ENCODE data around the gene VASP. TPM values are rescaled to one million over a fixed set of nuclear protein-coding genes. Genes with fewer than 3 reads are reported as not detected.

The VASP gene
- total and polyA plus RNA-seq, 2 donors (not counting 1 experiment from before 2014, with no cell fraction given) = 40.3 to 67.9 TPM

- Histone ChIP-seq H4K20me1 (ENCODE audit: control insufficient read depth, extremely low read depth, insufficient read depth, low read length) (no peaks in the 10 kb centered on the region), H3K4me2 (ENCODE audit: extremely low read depth, insufficient read depth, low read length) (no peak overlapping the region), H3K27ac (ENCODE audit: insufficient read depth, low read length) (no peak overlapping the region), H3K36me3 (ENCODE audit: control insufficient read depth, insufficient read depth, low read length) (peaks cover 9% of the 10 kb centered on the region), H3K4me1 (ENCODE audit: control insufficient read depth, extremely low read depth, insufficient read depth, low read length) (peaks cover 9% of the 10 kb centered on the region), H3K4me3 (replicated peaks in 1 of 4; ENCODE audit: control extremely low read depth in 1 of 4, insufficient read depth in 1 of 4, low read depth in 3 of 4, low read length in 4 of 4) (no peak overlapping the region), H3K9ac (ENCODE audit: insufficient read depth, low read length) (no peak overlapping the region), H3K27me3 (ENCODE audit: control insufficient read depth, insufficient read depth, low read length) (no peaks in the 10 kb centered on the region), H2AFZ (ENCODE audit: low read length) (no peak overlapping the region), H3K79me2 (ENCODE audit: control insufficient read depth, insufficient read depth, low read length) (peaks cover 84% of the 10 kb centered on the region), H3K9me3 (ENCODE audit: control insufficient read depth, insufficient read depth, low read depth, low read length) (no peaks in the 10 kb centered on the region)
- DNase-seq (ENCODE audit: low read depth in 2 of 2) = no peak
- no peak for TF ChIP-seq EZH2 (IDR thresholded peaks at IDR 0.05; ENCODE audit: low read length, missing control alignments)
- TF ChIP-seq, protein P1, sequence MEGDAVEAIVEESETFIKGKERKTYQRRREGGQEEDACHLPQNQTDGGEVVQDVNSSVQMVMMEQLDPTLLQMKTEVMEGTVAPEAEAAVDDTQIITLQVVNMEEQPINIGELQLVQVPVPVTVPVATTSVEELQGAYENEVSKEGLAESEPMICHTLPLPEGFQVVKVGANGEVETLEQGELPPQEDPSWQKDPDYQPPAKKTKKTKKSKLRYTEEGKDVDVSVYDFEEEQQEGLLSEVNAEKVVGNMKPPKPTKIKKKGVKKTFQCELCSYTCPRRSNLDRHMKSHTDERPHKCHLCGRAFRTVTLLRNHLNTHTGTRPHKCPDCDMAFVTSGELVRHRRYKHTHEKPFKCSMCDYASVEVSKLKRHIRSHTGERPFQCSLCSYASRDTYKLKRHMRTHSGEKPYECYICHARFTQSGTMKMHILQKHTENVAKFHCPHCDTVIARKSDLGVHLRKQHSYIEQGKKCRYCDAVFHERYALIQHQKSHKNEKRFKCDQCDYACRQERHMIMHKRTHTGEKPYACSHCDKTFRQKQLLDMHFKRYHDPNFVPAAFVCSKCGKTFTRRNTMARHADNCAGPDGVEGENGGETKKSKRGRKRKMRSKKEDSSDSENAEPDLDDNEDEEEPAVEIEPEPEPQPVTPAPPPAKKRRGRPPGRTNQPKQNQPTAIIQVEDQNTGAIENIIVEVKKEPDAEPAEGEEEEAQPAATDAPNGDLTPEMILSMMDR (conservative IDR thresholded peaks at IDR 0.05 in 1 of 2, IDR thresholded peaks at IDR 0.05 in 1 of 2; ENCODE audit: low read depth in 1 of 2, low read length in 2 of 2) = no peak
Observed at GRCh38 chr19:45511074-45511473, 3.8 kb downstream of the VASP start.

GRCh38 chr19:45512881-45513483, 5.7 kb downstream of the VASP start:
- Histone ChIP-seq H3K36me3 (ENCODE audit: control insufficient read depth, insufficient read depth, low read length) (peaks cover 11% of the 10 kb centered on the region), H3K27ac (ENCODE audit: insufficient read depth, low read length) (no peak overlapping the region), H2AFZ (ENCODE audit: low read length) (no peak overlapping the region), H3K79me2 (ENCODE audit: control insufficient read depth, insufficient read depth, low read length) (peaks cover 87% of the 10 kb centered on the region), H3K9me3 (ENCODE audit: control insufficient read depth, insufficient read depth, low read depth, low read length) (no peaks in the 10 kb centered on the region), H3K4me1 (ENCODE audit: control insufficient read depth, extremely low read depth, insufficient read depth, low read length) (peaks cover 7% of the 10 kb centered on the region), H3K4me3 (replicated peaks in 1 of 4; ENCODE audit: control extremely low read depth in 1 of 4, insufficient read depth in 1 of 4, low read depth in 3 of 4, low read length in 4 of 4) (no peak overlapping the region), H3K4me2 (ENCODE audit: extremely low read depth, insufficient read depth, low read length) (no peak overlapping the region), H4K20me1 (ENCODE audit: control insufficient read depth, extremely low read depth, insufficient read depth, low read length) (no peaks in the 10 kb centered on the region), H3K9ac (ENCODE audit: insufficient read depth, low read length) (no peak overlapping the region), H3K27me3 (ENCODE audit: control insufficient read depth, insufficient read depth, low read length) (no peaks in the 10 kb centered on the region)
- no peak for TF ChIP-seq EZH2 (IDR thresholded peaks at IDR 0.05; ENCODE audit: low read length, missing control alignments)
- TF ChIP-seq, protein P1 (conservative IDR thresholded peaks at IDR 0.05 in 1 of 2, IDR thresholded peaks at IDR 0.05 in 1 of 2; ENCODE audit: low read depth in 1 of 2, low read length in 2 of 2) = no peak
- no peak for DNase-seq (ENCODE audit: low read depth in 2 of 2)

GRCh38 chr19:45514376-45515051, 7.2 kb downstream of the VASP start:
- H3K9me3 ChIP-seq (ENCODE audit: control insufficient read depth, insufficient read depth, low read depth, low read length) = no peaks in the 10 kb centered on the region
- peaks cover 76% of the 10 kb centered on the region for H3K79me2 ChIP-seq (ENCODE audit: control insufficient read depth, insufficient read depth, low read length)
- no peak overlapping the region for H3K27ac ChIP-seq (ENCODE audit: insufficient read depth, low read length)
- H3K9ac ChIP-seq (ENCODE audit: insufficient read depth, low read length) = no peak overlapping the region
- no peak for DNase-seq (ENCODE audit: low read depth in 2 of 2)
- H2AFZ ChIP-seq (ENCODE audit: low read length) = no peak overlapping the region
- peaks cover 7% of the 10 kb centered on the region for H3K4me1 ChIP-seq (ENCODE audit: control insufficient read depth, extremely low read depth, insufficient read depth, low read length)
- TF ChIP-seq, protein P1 (conservative IDR thresholded peaks at IDR 0.05 in 1 of 2, IDR thresholded peaks at IDR 0.05 in 1 of 2; ENCODE audit: low read depth in 1 of 2, low read length in 2 of 2) = no peak
- TF ChIP-seq EZH2 (IDR thresholded peaks at IDR 0.05; ENCODE audit: low read length, missing control alignments) = no peak
- no peak overlapping the region for H3K4me2 ChIP-seq (ENCODE audit: extremely low read depth, insufficient read depth, low read length)
- H3K36me3 ChIP-seq (ENCODE audit: control insufficient read depth, insufficient read depth, low read length) = peaks cover 16% of the 10 kb centered on the region
- H3K4me3 ChIP-seq (replicated peaks in 1 of 4; ENCODE audit: control extremely low read depth in 1 of 4, insufficient read depth in 1 of 4, low read depth in 3 of 4, low read length in 4 of 4) = no peak overlapping the region
- H4K20me1 ChIP-seq (ENCODE audit: control insufficient read depth, extremely low read depth, insufficient read depth, low read length) = no peaks in the 10 kb centered on the region
- no peaks in the 10 kb centered on the region for H3K27me3 ChIP-seq (ENCODE audit: control insufficient read depth, insufficient read depth, low read length)

Data from fibroblast of lung (primary cell).